GM10266 (cell line): ENCODE data around the gene HEPACAM2.

Experiments
- DNase-seq: peaks from one replicate; pipeline ENCODE4 v3.0.0; 2012; ENCODE audit errors: extremely low spot score
- TF ChIP-seq, protein P1 (sequence below): IDR thresholded peaks from 2 replicates; pipeline ENCODE4 v1.5.1; 2012; ENCODE audit warnings: mild to moderate bottlenecking, low read depth; ENCODE audit not compliant: control insufficient read depth, insufficient read depth; ENCODE audit errors: missing control alignments

The HEPACAM2 gene

DNA sequence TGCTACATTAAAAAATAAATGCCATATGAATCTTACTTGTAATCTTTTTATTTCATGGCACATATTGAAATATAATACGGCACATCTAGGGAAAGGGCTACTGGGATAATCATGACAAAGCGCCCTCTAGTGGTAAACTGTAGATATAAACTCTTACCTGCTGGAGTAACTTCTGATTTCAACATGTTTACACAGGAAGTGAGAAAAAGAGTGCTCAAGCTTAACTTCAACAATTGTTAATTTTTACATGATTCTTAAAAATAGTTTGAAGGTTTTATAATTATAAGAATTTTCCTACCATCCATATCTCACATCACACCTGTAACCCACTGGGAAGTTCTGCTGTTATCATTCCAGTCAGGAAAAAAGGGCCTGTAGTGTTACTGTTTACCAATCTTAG, 2.0 kb upstream of the HEPACAM2 start:
- DNase-seq = peak; percentile 31

DNA sequence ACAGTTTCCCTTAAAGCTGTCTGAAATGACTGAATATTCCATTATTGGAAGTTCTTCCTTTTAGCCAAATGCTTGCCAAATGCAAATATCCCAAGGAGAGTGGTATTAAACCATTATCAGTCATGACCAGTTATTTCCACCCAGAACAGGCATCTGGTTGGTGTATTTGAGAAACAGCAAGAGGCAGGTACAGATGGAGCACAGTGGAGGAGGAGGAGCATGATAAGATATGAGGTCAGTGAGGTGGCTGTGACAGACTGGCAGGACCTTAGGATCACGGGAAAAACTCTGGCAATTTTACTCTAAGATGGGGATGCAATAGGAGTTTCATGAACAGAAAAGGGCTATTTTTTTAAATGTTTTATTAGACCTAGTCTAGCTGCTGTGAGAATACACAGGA, 6.4 kb downstream of the HEPACAM2 start:
- DNase-seq = no peak
- TF ChIP-seq, protein P1, sequence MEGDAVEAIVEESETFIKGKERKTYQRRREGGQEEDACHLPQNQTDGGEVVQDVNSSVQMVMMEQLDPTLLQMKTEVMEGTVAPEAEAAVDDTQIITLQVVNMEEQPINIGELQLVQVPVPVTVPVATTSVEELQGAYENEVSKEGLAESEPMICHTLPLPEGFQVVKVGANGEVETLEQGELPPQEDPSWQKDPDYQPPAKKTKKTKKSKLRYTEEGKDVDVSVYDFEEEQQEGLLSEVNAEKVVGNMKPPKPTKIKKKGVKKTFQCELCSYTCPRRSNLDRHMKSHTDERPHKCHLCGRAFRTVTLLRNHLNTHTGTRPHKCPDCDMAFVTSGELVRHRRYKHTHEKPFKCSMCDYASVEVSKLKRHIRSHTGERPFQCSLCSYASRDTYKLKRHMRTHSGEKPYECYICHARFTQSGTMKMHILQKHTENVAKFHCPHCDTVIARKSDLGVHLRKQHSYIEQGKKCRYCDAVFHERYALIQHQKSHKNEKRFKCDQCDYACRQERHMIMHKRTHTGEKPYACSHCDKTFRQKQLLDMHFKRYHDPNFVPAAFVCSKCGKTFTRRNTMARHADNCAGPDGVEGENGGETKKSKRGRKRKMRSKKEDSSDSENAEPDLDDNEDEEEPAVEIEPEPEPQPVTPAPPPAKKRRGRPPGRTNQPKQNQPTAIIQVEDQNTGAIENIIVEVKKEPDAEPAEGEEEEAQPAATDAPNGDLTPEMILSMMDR = no peak

More for the DNA sequence above, 2.0 kb upstream of the HEPACAM2 start:
- TF ChIP-seq, protein P1 = peak; percentile 70

DNA sequence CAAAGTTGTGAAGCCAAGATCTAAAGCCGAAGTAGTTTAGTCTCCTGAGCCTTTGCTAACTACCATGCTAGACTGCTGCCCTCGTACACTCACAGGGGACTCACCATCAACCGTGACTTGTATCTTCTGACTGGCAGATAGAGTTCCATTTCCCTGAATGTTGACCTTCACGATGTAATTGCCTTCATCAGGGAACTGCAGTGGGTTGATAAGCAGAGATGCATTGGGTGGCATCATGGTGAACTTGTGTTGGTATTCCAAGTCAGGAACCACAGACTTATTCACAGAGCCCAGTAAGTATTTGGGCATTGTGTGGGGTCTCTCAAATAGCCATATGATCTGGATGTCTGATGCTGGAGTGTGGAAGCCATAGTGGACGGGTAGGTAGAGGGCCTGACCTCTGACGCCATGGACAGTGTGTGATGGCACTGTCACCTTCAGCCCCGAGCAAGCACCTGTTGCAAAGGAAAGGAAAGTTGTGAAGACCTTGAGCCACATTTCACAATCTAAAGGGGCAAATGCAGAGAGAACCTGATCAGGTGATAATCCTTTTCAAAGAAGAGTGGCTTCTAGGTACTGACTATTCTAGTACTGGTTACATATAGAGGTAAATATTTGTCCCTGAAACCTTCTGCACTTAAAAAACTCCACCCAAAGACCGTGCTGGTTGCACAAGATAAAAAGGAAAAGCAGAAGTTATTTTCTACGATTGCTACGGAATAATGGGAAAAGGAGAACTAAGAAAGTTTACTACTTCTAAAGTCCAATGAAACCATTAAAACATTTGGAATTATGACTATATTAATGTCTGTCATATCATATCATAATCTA, 7.1 kb downstream of the HEPACAM2 start:
- DNase-seq = no peak
- TF ChIP-seq, protein P1 = no peak

DNA sequence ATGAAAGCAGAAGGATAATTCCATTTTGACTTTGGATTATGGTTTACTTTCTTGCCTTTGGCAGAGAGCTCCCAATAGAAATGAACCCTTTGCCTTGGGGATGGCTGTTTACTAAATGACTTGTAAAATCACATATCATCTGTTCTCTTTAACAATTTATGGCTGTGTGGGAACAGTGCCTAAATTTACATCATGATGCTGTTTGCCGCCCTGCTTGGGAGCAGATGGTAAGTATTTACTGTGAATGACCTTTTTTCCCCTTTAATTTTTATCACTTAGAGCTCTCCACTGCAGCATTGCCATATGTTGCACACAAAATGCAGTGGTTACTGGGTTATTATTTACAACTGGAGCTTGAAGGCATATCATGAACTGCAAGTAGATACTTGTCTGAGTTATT, 13.4 kb downstream of the HEPACAM2 start:
- TF ChIP-seq, protein P1 = no peak
- no peak for DNase-seq

DNA sequence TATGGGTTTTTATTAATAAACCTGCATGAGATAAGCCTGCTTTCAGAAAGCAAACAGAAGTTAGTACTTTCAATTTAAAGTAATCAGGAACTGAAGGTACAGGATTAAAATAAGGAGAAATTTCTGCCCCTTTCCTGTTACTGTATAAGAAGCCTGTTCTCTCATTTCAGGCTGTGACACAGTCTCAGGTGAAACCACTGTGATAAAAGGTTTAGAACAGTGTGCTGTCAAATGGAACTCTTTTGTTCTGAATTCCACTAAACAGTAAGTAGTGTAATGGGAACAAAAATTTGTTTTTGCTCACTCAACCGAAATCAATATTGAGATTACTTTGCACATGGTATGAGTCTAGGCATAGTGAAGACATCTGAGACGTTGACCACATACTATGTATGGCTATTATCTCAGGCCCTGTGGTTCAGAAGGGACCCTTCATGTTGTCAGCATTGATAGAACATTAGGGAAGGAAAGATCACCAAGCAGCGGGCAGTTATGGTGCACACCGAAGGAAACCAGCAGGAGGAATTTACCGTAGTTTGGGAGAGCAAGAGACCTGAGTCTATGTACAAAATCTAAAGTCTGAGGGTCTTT, 14.9 kb downstream of the HEPACAM2 start:
- TF ChIP-seq, protein P1 = no peak
- DNase-seq = no peak

DNA sequence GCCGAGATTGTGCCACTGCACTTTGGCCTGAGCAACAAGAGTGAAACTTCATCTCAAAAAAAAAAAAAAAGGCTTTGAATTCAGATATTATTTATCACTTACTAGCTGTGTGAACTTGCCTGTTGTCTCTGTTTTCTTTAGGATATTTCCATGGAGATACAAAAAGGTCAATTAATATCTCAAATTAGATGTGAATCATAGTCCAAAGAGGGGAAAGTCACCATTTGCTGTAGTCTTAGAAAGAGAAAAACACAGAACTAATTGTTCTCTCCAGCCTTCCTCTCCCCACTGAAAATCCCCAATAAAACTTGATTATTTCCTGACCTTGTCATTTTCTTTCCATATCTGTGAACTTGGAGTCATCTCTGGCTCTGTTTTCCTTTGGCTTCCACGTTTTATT, 21.2 kb downstream of the HEPACAM2 start:
- TF ChIP-seq, protein P1 = no peak
- DNase-seq = no peak

DNA sequence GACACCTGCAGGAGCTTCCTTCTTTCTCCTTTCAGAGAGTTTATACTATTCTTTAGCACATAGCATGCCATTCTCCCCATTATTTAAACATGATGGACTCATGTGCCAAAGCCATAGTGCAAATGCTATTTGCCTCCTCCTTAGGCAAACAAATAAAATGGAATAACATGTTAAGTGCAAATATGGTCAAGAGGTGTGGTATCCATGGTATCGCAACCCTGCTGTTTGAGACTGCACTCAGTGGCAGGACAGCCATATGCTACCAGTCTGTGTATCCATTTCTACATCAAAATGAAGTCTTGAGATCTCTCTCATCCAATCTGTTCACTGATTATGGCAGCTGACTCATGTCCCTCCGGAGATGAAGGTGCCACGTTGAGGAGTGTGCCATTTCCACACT, 22.8 kb downstream of the HEPACAM2 start:
- TF ChIP-seq, protein P1 = no peak
- DNase-seq = no peak
